NCI-H1694 treated with DMSO at 0.1 percent for 48 hours (cell line): ENCODE results near the gene RFXANK.
A peak's percentile ranks its signal among the peaks of the same experiment; 100 is the strongest.

Experiments
- DNase-seq: peaks from one replicate; lab custom pipeline; 2025; lab: John Stamatoyannopoulos, UW

RFXANK gene

DNA sequence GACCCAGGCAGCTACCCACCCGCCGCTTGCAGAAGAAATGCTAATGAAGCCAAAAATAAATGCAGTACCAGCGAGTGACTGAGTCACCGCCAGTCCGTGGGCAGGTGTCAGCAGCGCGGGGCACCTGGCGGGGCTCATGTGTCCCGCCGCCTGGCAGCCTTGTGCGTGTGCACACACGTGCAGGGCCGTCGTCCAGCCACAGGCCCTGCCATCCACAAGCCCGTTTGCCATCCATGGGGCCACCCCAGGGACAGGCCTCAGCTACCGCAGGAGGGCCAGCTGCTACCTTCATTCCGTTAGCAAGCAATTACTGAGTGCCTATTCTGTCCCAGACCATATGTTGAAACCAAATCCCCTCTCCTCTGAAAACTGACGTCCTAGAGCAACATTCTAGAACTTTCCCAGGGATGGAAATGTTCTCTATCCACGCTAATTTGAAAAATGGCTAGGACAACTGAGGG lies 40.2 kb downstream of the RFXANK start:
- peak; percentile 23 for DNase-seq

- DNase-seq, result no peak
These were observed 42.3 kb downstream of the RFXANK start for GRCh38 chr19:19234220-19234816.

- no peak for DNase-seq
These were observed 44.1 kb downstream of the RFXANK start for GRCh38 chr19:19236173-19236572.

- no peak for DNase-seq
These were observed 46.3 kb downstream of the RFXANK start for GRCh38 chr19:19238126-19238894.

- DNase-seq, result no peak
These were observed 47.6 kb downstream of the RFXANK start for GRCh38 chr19:19239675-19240074.

DNA sequence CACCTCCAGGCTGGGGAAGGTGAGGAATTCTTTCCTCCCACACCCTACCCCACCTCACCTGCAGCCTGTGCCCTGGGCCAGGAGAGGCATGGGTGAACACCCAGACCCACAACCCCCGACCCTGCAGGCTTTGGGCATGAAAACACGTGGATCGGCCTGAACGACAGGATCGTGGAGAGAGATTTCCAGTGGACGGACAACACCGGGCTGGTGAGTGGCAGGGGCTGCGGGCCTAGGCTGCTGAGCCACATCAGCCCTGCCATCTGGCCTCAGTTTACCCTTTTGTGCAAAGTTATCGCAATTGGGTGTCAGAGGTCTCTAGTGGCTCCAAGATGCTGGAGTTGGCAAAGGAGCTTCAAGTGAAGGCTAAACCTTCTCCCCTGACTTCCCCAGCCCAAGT lies 48.4 kb downstream of the RFXANK start:
- DNase-seq, result no peak

- DNase-seq, result no peak
These were observed 58.2 kb downstream of the RFXANK start for GRCh38 chr19:19250196-19250801.
